Liver (tissue), 3 donors: ENCODE measurements around the gene LTBP2.

Experiments used
- ATF3 ChIP-seq: IDR thresholded peaks from 2 replicates; pipeline ENCODE4 v1.6.1; 2016; ENCODE audit warnings: antibody characterized with exemption
- CTCF ChIP-seq: fragments of 150-350 bp; IDR thresholded peaks from 2 replicates; pipeline ENCODE4 v1.5.1; 2017; ENCODE audit warnings: improper control_type of control experiment, low read depth, low read length; ENCODE audit not compliant: missing input control
- EGR1 ChIP-seq, 2 donors: IDR thresholded peaks; 2 replicates each; pipeline ENCODE4 v1.6.1; 2016 to 2018; ENCODE audit warnings: antibody characterized with exemption in 2 of 2, low read depth in 2 of 2
- FOXA1 ChIP-seq: IDR thresholded peaks from 2 replicates; pipeline ENCODE4 v1.6.1; 2016; ENCODE audit warnings: antibody characterized with exemption
- GABPA ChIP-seq, 2 donors: IDR thresholded peaks in 1 of 2; conservative IDR thresholded peaks in 1 of 2; 2 replicates each; pipeline ENCODE4 v1.6.1; 2016; ENCODE audit warnings: antibody characterized with exemption in 2 of 2, mild to moderate bottlenecking in 1 of 2, moderate library complexity in 1 of 2
- NR2F2 ChIP-seq: IDR thresholded peaks from 2 replicates; pipeline ENCODE4 v1.6.1; 2016; ENCODE audit warnings: antibody characterized with exemption
- RAD21 ChIP-seq, 2 donors: IDR thresholded peaks; 2 replicates each; pipeline ENCODE4 v1.6.1; 2016; ENCODE audit warnings: antibody characterized with exemption in 2 of 2, mild to moderate bottlenecking in 2 of 2
- REST ChIP-seq: IDR thresholded peaks from 2 replicates; pipeline ENCODE4 v1.6.1; 2016; ENCODE audit warnings: antibody characterized with exemption, mild to moderate bottlenecking
- RXRA ChIP-seq, 2 donors: IDR thresholded peaks; 2 replicates each; pipeline ENCODE4 v1.6.1; 2017 to 2018; ENCODE audit warnings: antibody characterized with exemption in 2 of 2, mild to moderate bottlenecking in 1 of 2
- SP1 ChIP-seq: IDR thresholded peaks from 2 replicates; pipeline ENCODE4 v1.6.1; 2018; ENCODE audit warnings: antibody characterized with exemption, mild to moderate bottlenecking
- TAF1 ChIP-seq: conservative IDR thresholded peaks from 2 replicates; pipeline ENCODE4 v1.6.1; 2016; ENCODE audit warnings: antibody characterized with exemption, mild to moderate bottlenecking
- YY1 ChIP-seq: IDR thresholded peaks from 2 replicates; pipeline ENCODE4 v1.6.1; 2016; ENCODE audit warnings: antibody characterized with exemption, mild to moderate bottlenecking
- TF ChIP-seq, protein P1 (sequence below): IDR thresholded peaks from 2 replicates; pipeline ENCODE4 v1.6.1; 2016; ENCODE audit warnings: antibody characterized with exemption
- TF ChIP-seq, protein P2 (sequence below): IDR thresholded peaks from 2 replicates; pipeline ENCODE4 v1.6.1; 2016; ENCODE audit warnings: antibody characterized with exemption
- donor health status: healthy.
- donor health status: healthy.

DNA sequence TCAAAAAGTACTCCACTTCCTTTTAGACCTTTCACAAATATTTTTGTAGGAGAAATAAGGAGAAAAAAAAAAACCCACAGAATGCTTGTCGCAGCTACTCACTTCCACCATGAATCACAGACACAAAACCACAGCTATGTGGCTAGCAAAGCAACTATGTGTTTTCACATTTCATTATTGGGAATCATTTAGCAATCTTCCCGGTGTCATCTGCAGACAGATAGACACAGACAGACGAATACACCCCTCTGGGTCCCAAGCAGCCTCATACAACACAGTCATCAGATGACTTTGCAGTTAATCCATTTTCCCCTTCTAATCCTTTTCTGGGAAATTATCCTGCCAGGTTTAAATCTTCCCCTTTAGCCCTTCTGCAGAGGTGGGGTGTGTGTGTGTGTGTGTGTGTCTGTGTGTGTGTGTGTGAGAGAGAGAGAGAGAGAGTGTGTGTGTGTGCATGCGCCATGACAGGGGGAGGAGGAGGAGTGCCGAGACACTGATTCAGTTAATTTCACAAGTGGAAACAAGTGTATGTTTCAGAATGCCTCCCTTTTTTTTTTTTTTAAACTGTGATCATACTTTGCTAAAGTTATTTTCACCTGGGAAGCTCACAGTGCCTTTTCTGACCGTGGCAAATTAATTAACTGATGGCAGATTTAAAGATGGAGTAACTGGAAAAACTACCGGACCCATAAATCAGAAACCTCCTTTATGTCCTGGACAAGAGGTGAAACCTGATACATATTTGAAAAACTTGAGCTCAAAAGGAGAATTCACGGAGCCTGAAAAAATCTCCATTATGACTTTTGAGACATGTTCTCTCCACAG, 39.9 kb downstream of the LTBP2 start:
- no peak for TF ChIP-seq REST
- TF ChIP-seq, protein P1, sequence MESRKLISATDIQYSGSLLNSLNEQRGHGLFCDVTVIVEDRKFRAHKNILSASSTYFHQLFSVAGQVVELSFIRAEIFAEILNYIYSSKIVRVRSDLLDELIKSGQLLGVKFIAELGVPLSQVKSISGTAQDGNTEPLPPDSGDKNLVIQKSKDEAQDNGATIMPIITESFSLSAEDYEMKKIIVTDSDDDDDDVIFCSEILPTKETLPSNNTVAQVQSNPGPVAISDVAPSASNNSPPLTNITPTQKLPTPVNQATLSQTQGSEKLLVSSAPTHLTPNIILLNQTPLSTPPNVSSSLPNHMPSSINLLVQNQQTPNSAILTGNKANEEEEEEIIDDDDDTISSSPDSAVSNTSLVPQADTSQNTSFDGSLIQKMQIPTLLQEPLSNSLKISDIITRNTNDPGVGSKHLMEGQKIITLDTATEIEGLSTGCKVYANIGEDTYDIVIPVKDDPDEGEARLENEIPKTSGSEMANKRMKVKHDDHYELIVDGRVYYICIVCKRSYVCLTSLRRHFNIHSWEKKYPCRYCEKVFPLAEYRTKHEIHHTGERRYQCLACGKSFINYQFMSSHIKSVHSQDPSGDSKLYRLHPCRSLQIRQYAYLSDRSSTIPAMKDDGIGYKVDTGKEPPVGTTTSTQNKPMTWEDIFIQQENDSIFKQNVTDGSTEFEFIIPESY: no peak
- no peak for TF ChIP-seq CTCF
- TF ChIP-seq EGR1 (IDR thresholded peaks at IDR 0.05; ENCODE audit: low read depth in 2 of 2): no peak
- TF ChIP-seq FOXA1: no peak
- TF ChIP-seq RXRA (IDR thresholded peaks at IDR 0.05): no peak
- TF ChIP-seq GABPA (IDR thresholded peaks at IDR 0.05 in 1 of 2, conservative IDR thresholded peaks at IDR 0.05 in 1 of 2): no peak
- no peak for TF ChIP-seq YY1
- TF ChIP-seq TAF1: no peak
- TF ChIP-seq RAD21 (IDR thresholded peaks at IDR 0.05): no peak
- no peak for TF ChIP-seq SP1
- no peak for TF ChIP-seq ATF3
- no peak for TF ChIP-seq NR2F2
- TF ChIP-seq, protein P2, sequence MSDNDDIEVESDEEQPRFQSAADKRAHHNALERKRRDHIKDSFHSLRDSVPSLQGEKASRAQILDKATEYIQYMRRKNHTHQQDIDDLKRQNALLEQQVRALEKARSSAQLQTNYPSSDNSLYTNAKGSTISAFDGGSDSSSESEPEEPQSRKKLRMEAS: no peak
